ENCODE measurements around the gene STX11.
"Not testable (repeated sequence)": the region's sequence is repeated elsewhere in the genome, so short reads cannot be mapped to it uniquely, and the experiment has no call there.

STX11 gene

DNA sequence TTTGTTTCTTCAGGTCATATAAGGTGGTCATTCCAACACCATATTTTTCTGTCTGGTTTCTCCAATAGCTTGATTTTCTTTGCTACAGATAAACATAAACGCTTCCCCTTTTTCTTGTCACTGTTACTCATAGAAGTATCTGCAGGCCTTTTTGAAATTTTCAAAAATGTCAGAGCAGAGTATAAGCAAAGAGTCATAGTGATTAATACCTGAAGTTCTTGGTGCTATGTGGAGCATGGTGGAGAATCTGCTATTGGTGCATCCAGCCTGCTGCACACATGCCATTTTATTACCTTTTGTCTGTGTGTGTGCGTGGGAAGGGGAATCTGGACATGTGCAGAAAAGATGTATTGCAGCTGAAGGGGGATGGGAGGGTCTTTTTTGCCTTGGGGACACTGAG is 19.7 kb downstream of the STX11 start:
- peak overlapping the region; percentile 11 for H3K27ac Mint-ChIP-seq
- H3K27me3 Mint-ChIP-seq = no peaks in the 10 kb centered on the region
- intact Hi-C loops (cut with micrococcal nuclease) = no loop called here
- no peaks in the 10 kb centered on the region for H3K9me3 Mint-ChIP-seq
- peaks cover 64% of the 10 kb centered on the region for H3K4me1 Mint-ChIP-seq (ENCODE audit: low read depth)
- no peak overlapping the region for H3K4me3 Mint-ChIP-seq
- H3K36me3 Mint-ChIP-seq (ENCODE audit: low read depth) = peaks cover 69% of the 10 kb centered on the region

GRCh38 chr6:144171406-144171805 is 21.1 kb downstream of the STX11 start:
- Mint-ChIP-seq H3K27me3 (no peaks in the 10 kb centered on the region), H3K27ac (no peak overlapping the region), H3K4me1 (ENCODE audit: low read depth) (peaks cover 68% of the 10 kb centered on the region), H3K36me3 (ENCODE audit: low read depth) (peaks cover 73% of the 10 kb centered on the region), H3K9me3 (no peaks in the 10 kb centered on the region), H3K4me3 (no peak overlapping the region)
- intact Hi-C loops (cut with micrococcal nuclease) = no loop called here

GRCh38 chr6:144174006-144174405 is 23.7 kb downstream of the STX11 start:
- H3K36me3 Mint-ChIP-seq (ENCODE audit: low read depth) = peaks cover 63% of the 10 kb centered on the region
- intact Hi-C loops (cut with micrococcal nuclease) = no loop called here
- H3K27ac Mint-ChIP-seq = no peak overlapping the region
- no peaks in the 10 kb centered on the region for H3K27me3 Mint-ChIP-seq
- no peak overlapping the region for H3K4me3 Mint-ChIP-seq
- H3K4me1 Mint-ChIP-seq (ENCODE audit: low read depth) = peaks cover 72% of the 10 kb centered on the region
- peaks cover 5% of the 10 kb centered on the region for H3K9me3 Mint-ChIP-seq

- Mint-ChIP-seq H3K4me1 (ENCODE audit: low read depth) (peaks cover 69% of the 10 kb centered on the region), H3K4me3 (no peak overlapping the region), H3K9me3 (peaks cover 17% of the 10 kb centered on the region), H3K27ac (no peak overlapping the region), H3K27me3 (no peaks in the 10 kb centered on the region), H3K36me3 (ENCODE audit: low read depth) (peaks cover 56% of the 10 kb centered on the region)
- intact Hi-C loops (cut with micrococcal nuclease) = no loop called here
Observed at GRCh38 chr6:144176043-144176442, 25.7 kb downstream of the STX11 start.

GRCh38 chr6:144177726-144178125 is 27.4 kb downstream of the STX11 start:
- intact Hi-C loops (cut with micrococcal nuclease) = no loop called here
- H3K27me3 Mint-ChIP-seq = no peaks in the 10 kb centered on the region
- peaks cover 40% of the 10 kb centered on the region for H3K36me3 Mint-ChIP-seq (ENCODE audit: low read depth)
- no peak overlapping the region for H3K27ac Mint-ChIP-seq
- peaks cover 65% of the 10 kb centered on the region for H3K4me1 Mint-ChIP-seq (ENCODE audit: low read depth)
- H3K9me3 Mint-ChIP-seq = peaks cover 17% of the 10 kb centered on the region
- no peak overlapping the region for H3K4me3 Mint-ChIP-seq

DNA sequence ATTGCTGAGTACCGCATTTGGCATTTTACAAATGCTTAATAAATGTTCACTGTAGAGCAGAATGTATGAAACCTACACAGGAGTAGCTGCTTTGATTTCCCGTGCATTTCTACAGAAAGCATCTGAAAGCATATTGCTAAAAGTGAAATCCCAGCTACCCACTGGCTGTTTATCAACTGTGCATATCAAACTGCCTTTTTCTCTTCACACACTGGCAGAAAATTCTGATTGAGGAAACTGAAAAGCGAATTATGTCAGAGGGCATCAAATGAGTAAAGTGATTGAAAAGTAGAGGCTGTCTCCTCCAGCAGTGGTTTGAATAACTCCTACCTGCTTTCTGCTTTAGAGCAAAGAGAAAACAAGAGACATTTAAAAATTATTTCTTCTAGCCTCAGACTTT is 28.0 kb downstream of the STX11 start:
- intact Hi-C loops (cut with micrococcal nuclease) = no loop called here
- Mint-ChIP-seq H3K27me3 (no peaks in the 10 kb centered on the region), H3K9me3 (peaks cover 17% of the 10 kb centered on the region), H3K36me3 (ENCODE audit: low read depth) (peaks cover 34% of the 10 kb centered on the region), H3K4me1 (ENCODE audit: low read depth) (peaks cover 62% of the 10 kb centered on the region), H3K4me3 (no peak overlapping the region), H3K27ac (no peak overlapping the region)

DNA sequence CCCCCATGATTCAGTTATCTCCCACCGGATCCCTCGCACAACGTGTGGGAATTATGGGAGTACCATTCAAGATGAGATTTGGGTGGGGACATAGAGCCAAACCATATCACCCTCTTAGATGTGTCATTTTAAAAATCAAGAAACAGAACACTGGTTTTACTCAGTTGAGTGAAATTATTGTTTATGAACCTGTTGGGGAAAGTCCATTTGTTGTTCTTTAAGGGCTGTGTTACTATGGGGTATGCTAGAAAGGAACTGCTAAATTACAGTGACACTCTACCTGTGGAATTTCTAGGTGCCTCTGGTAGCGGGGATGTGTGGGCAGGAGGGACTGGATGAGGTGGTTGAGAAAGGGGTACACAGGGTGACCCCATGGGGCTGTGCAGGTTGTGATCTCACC is 28.9 kb downstream of the STX11 start:
- Mint-ChIP-seq H3K27ac (peak overlapping the region; percentile 69), H3K27me3 (no peaks in the 10 kb centered on the region), H3K4me3 (no peak overlapping the region), H3K9me3 (peaks cover 17% of the 10 kb centered on the region), H3K4me1 (ENCODE audit: low read depth) (peaks cover 57% of the 10 kb centered on the region), H3K36me3 (ENCODE audit: low read depth) (peaks cover 25% of the 10 kb centered on the region)
- intact Hi-C loops (cut with micrococcal nuclease) = no loop called here

DNA sequence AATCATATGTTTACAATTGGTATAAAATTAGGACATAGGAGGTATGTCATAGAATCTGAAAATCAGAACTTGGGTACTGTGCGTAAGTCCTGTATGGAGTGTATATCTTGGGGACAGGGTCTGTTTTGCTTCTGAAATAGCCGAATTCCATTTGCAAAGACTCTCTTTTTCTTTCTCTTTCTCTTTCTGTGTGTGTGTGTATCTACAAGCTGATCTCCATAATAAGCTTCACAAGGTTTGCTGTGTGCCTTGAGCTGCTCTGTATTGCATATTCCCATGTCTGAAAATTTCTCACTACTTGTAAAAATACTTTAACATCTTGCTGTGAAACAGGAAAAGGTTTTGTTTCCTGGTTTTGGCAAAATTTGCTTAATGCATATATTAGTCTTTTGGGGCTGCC is 29.5 kb downstream of the STX11 start:
- Mint-ChIP-seq H3K27me3 (no peaks in the 10 kb centered on the region), H3K27ac (peak overlapping the region; percentile 69), H3K9me3 (peaks cover 17% of the 10 kb centered on the region), H3K36me3 (ENCODE audit: low read depth) (peaks cover 21% of the 10 kb centered on the region), H3K4me1 (ENCODE audit: low read depth) (peaks cover 57% of the 10 kb centered on the region), H3K4me3 (no peak overlapping the region)
- intact Hi-C loops (cut with micrococcal nuclease) = no loop called here

- H3K4me1 Mint-ChIP-seq (ENCODE audit: low read depth) = peaks cover 57% of the 10 kb centered on the region
- intact Hi-C loops (cut with micrococcal nuclease); H3K4me3 Mint-ChIP-seq; H3K27me3 Mint-ChIP-seq: not testable (repeated sequence)
- peaks cover 21% of the 10 kb centered on the region for H3K36me3 Mint-ChIP-seq (ENCODE audit: low read depth)
- H3K27ac Mint-ChIP-seq = peak overlapping the region; percentile 69
- peaks cover 17% of the 10 kb centered on the region for H3K9me3 Mint-ChIP-seq
Observed at GRCh38 chr6:144180354-144180753, 30.0 kb downstream of the STX11 start.

- no peak overlapping the region for H3K4me3 Mint-ChIP-seq
- no peak overlapping the region for H3K27ac Mint-ChIP-seq
- H3K27me3 Mint-ChIP-seq = no peaks in the 10 kb centered on the region
- intact Hi-C loops (cut with micrococcal nuclease) = no loop called here
- H3K36me3 Mint-ChIP-seq (ENCODE audit: low read depth) = peaks cover 19% of the 10 kb centered on the region
- peaks cover 19% of the 10 kb centered on the region for H3K9me3 Mint-ChIP-seq
- H3K4me1 Mint-ChIP-seq (ENCODE audit: low read depth) = peaks cover 44% of the 10 kb centered on the region
Observed at GRCh38 chr6:144181639-144182038, 31.3 kb downstream of the STX11 start.

DNA sequence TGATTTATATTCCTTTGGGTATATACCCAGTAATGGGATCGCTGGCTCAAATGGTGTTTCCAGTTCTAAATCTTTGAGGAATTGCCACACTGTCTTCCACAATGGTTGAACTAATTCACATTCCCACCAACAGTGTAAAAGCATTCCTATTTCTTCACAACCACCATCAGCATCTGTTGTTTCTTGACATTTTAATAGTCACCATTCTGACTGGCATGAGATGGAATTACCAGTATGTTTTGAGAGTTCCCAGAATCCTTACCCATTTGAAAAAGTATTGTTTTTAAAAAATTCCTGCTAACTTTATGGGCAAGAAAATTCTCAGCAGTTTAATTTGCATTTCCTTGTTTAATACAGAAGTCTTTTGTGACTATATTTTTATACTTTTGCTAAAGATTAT is 33.9 kb downstream of the STX11 start:
- intact Hi-C loops (cut with micrococcal nuclease); H3K27me3 Mint-ChIP-seq; H3K27ac Mint-ChIP-seq; H3K4me3 Mint-ChIP-seq: not testable (repeated sequence)
- Mint-ChIP-seq H3K4me1 (ENCODE audit: low read depth) (peaks cover 34% of the 10 kb centered on the region), H3K36me3 (ENCODE audit: low read depth) (peaks cover 38% of the 10 kb centered on the region), H3K9me3 (peaks cover 17% of the 10 kb centered on the region)

- H3K4me3 Mint-ChIP-seq = no peak overlapping the region
- H3K27ac Mint-ChIP-seq = no peak overlapping the region
- peaks cover 26% of the 10 kb centered on the region for H3K4me1 Mint-ChIP-seq (ENCODE audit: low read depth)
- peaks cover 8% of the 10 kb centered on the region for H3K9me3 Mint-ChIP-seq
- intact Hi-C loops (cut with micrococcal nuclease) = no loop called here
- peaks cover 29% of the 10 kb centered on the region for H3K36me3 Mint-ChIP-seq (ENCODE audit: low read depth)
- H3K27me3 Mint-ChIP-seq = no peaks in the 10 kb centered on the region
Observed at GRCh38 chr6:144185133-144185836, 35.0 kb downstream of the STX11 start.

DNA sequence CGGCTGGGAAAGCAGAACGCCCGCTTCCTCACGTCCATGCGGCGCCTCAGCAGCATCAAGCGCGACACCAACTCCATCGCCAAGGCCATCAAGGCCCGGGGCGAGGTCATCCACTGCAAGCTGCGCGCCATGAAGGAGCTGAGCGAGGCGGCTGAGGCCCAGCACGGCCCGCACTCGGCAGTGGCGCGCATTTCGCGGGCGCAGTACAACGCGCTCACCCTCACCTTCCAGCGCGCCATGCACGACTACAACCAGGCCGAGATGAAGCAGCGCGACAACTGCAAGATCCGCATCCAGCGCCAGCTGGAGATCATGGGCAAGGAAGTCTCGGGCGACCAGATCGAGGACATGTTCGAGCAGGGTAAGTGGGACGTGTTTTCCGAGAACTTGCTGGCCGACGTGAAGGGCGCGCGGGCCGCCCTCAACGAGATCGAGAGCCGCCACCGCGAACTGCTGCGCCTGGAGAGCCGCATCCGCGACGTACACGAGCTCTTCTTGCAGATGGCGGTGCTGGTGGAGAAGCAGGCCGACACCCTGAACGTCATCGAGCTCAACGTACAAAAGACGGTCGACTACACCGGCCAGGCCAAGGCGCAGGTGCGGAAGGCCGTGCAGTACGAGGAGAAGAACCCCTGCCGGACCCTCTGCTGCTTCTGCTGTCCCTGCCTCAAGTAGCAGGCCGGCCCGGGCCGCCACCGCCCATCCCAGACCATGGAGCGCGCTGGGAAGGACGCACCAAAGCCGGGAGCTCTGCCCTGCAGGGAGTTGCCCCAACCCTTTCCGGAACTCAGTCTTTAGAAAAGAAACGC is 36.7 kb downstream of the STX11 start:
- H3K4me1 Mint-ChIP-seq (ENCODE audit: low read depth) = peaks cover 22% of the 10 kb centered on the region
- no peaks in the 10 kb centered on the region for H3K27me3 Mint-ChIP-seq
- no peak overlapping the region for H3K4me3 Mint-ChIP-seq
- H3K36me3 Mint-ChIP-seq (ENCODE audit: low read depth) = peaks cover 29% of the 10 kb centered on the region
- no peak overlapping the region for H3K27ac Mint-ChIP-seq
- intact Hi-C loops (cut with micrococcal nuclease) = no loop called here
- peaks cover 8% of the 10 kb centered on the region for H3K9me3 Mint-ChIP-seq

DNA sequence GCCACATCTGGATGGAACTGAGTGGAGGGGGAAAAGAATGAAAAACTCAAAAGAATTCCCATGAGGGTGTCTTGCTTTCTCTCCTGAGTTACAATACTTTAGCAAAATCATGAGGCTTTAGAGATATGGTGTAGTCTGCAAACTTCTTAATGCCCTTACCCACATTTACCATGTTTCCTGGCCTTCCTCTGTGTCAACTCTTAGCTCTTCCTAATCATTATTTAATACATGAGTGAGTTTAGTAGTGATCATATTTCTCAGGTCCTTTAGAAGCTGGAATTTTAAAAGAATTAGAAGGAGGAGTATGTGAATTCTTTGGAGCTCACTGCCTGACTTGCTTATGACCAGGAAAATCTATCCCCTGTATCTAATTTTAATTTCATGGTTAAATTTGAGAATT is 39.0 kb downstream of the STX11 start:
- H3K27ac Mint-ChIP-seq = no peak overlapping the region
- H3K4me3 Mint-ChIP-seq = no peak overlapping the region
- no peaks in the 10 kb centered on the region for H3K27me3 Mint-ChIP-seq
- H3K9me3 Mint-ChIP-seq = peaks cover 24% of the 10 kb centered on the region
- H3K36me3 Mint-ChIP-seq (ENCODE audit: low read depth) = peaks cover 29% of the 10 kb centered on the region
- intact Hi-C loops (cut with micrococcal nuclease) = no loop called here
- peaks cover 13% of the 10 kb centered on the region for H3K4me1 Mint-ChIP-seq (ENCODE audit: low read depth)

All from dendritic cell treated with granulocyte-macrophage colony-stimulating factor and Interleukin-4, amounts not matched to agents 40 ng/mL and 50 ng/mL, for 4 days (primary cell).